Stomach (tissue), 9 donors: ENCODE measurements around the gene POU1F1. TPM values are rescaled to one million over a fixed set of nuclear protein-coding genes. Genes with fewer than 3 reads are reported as not detected.
A peak's percentile ranks its signal among the peaks of the same experiment; 100 is the strongest.

Experiments used
- DNase-seq, 2 donors: peaks; one replicate each; pipeline versions ENCODE4 v3.0.0 to v3.0.0-alpha.2; 2013 to 2019
- H3K27ac ChIP-seq, 5 donors: fragments of 200-600 bp in 4 of 5; sonication (generic) in 4 of 5; one replicate each; pipeline ENCODE4 v1.5.1; 2013 to 2019; ENCODE audit warnings: mild to moderate bottlenecking in 1 of 5, moderate library complexity in 1 of 5
- H3K27me3 ChIP-seq, 3 donors: fragments of 200-600 bp; sonication (generic); one replicate each; pipeline ENCODE4 v1.5.1; 2017 to 2019; ENCODE audit warnings: mixed run types in 1 of 3
- H3K36me3 ChIP-seq, 4 donors: fragments of 200-600 bp; sonication (generic); 1 replicate in 3 of 4; 2 replicates in 1 of 4; pipeline ENCODE4 v1.5.1; 2016 to 2019
- H3K4me1 ChIP-seq, 4 donors: fragments of 200-600 bp; sonication (generic); one replicate each; pipeline ENCODE4 v1.5.1; 2016 to 2019
- H3K4me3 ChIP-seq, 4 donors: fragments of 200-600 bp; sonication (generic) in 3 of 4; one replicate each; pipeline ENCODE4 v1.5.1; 2016 to 2019; ENCODE audit warnings: mild to moderate bottlenecking in 1 of 4
- H3K9me3 ChIP-seq, 4 donors: fragments of 200-600 bp; sonication (generic); one replicate each; pipeline ENCODE4 v1.5.1; 2016 to 2019
- CTCF ChIP-seq, 7 experiments: fragments of 450-650 bp in 4 of 7; fragments of 200-600 bp in 3 of 7; sonication (generic) in 3 of 7; IDR thresholded peaks; one replicate each; pipeline ENCODE4 v1.5.1; 2016 to 2019; ENCODE audit warnings: antibody characterized with exemption in 7 of 7, control low read depth in 2 of 7, mild to moderate bottlenecking in 1 of 7
- EP300 ChIP-seq: sonication (generic); formaldehyde crosslinking; IDR thresholded peaks from one replicate; pipeline ENCODE4 v1.6.1; 2017; ENCODE audit warnings: antibody characterized with exemption
- POLR2A ChIP-seq, 4 donors: fragments of 450-650 bp; IDR thresholded peaks; one replicate each; pipeline ENCODE4 v1.6.1; 2016; ENCODE audit warnings: antibody characterized with exemption in 4 of 4, control low read depth in 2 of 4, mild to moderate bottlenecking in 1 of 4, moderate library complexity in 1 of 4
- POLR2AphosphoS5 ChIP-seq, 3 donors: sonication (generic); formaldehyde crosslinking; IDR thresholded peaks; one replicate each; pipeline ENCODE4 v1.6.1; 2016; ENCODE audit warnings: antibody characterized with exemption in 3 of 3
- WGBS, 5 donors: extraction: QIAGEN DNeasy Blood & Tissue Kit in 3 of 5; methylation state at CpG; one replicate each; pipeline versions ENCODE4 v1.1.5 to v1.1.7; 2013 to 2018; 5-methylcytosine and 5-hydroxymethylcytosine counted together
- intact Hi-C: fragments of 100-400 bp; cut with DNase I; formaldehyde crosslinking; loops from one replicate; pipeline ENCODE4 v1.15.1; 2023; ENCODE audit warnings: low total_unique reads
- polyA plus RNA-seq, 3 donors: library from polyadenylated mRNA; stranded (reverse); fragments of 200-250 nt; gene quantifications; one replicate each; pipeline ENCODE4 v1.2.3, GENCODE V29; 2013
- total RNA-seq, 5 donors: library from RNA; depleted of rRNA; stranded (reverse); fragments of >200 nt; gene quantifications; one replicate each; pipeline versions ENCODE4 v1.1.0 to v1.2.3, GENCODE V29; 2014 to 2016
- donor health status: healthy with polysubstance abuse.
- donor health status: Bipolar disorder and iron deficiency.
- donor health status: healthy.

The POU1F1 gene
- total and polyA plus RNA-seq, 8 donors = not detected

- intact Hi-C loops = no loop called here
- Histone ChIP-seq H3K36me3 (peaks cover 0 to 20% (median 11%) of the 10 kb centered on the region in 4 donors), H3K27me3 (no peaks in the 10 kb centered on the region), H3K4me3 (no peak overlapping the region), H3K27ac (no peak overlapping the region), H3K4me1 (peaks cover 0 to 29% (median 14%) of the 10 kb centered on the region in 4 donors), H3K9me3 (no peaks in the 10 kb centered on the region)
- 80 to 94% (median 86%) methylated on average over 1 of the region's 1 CpG for WGBS, 5 donors
- no peak for DNase-seq
- TF ChIP-seq POLR2AphosphoS5 (IDR thresholded peaks at IDR 0.05) (no peak), EP300 (no peak), CTCF (IDR thresholded peaks at IDR 0.05) (no peak), POLR2A (IDR thresholded peaks at IDR 0.05) (no peak)
Measured at GRCh38 chr3:87236093-87236492, 40.3 kb downstream of the POU1F1 start.

- intact Hi-C loops = no loop called here
- 81 to 100% (median 94%) methylated on average over 1 of the region's 1 CpG for WGBS, 5 donors
- peaks cover 5 to 48% (median 32%) of the 10 kb centered on the region in 4 donors for H3K4me1 ChIP-seq
Measured at GRCh38 chr3:87233805-87234204, 42.6 kb downstream of the POU1F1 start.

GRCh38 chr3:87229113-87229512 lies 47.3 kb downstream of the POU1F1 start:
- WGBS, 5 donors = 65 to 83% (median 71%) methylated on average over 1 of the region's 1 CpG
- peak overlapping the region in 1 of 4 donors; percentile 66 for H3K4me3 ChIP-seq
- H3K27ac ChIP-seq = no peak overlapping the region
- no peaks in the 10 kb centered on the region for H3K36me3 ChIP-seq
- peaks cover 24 to 66% (median 49%) of the 10 kb centered on the region in 4 donors for H3K4me1 ChIP-seq
- no peaks in the 10 kb centered on the region for H3K27me3 ChIP-seq
- no peaks in the 10 kb centered on the region for H3K9me3 ChIP-seq
- no peak for DNase-seq
- intact Hi-C loops = no loop called here
- TF ChIP-seq POLR2A (IDR thresholded peaks at IDR 0.05) (no peak), POLR2AphosphoS5 (IDR thresholded peaks at IDR 0.05) (no peak), EP300 (no peak), CTCF (IDR thresholded peaks at IDR 0.05) (no peak)

More at GRCh38 chr3:87233805-87234204, 42.6 kb downstream of the POU1F1 start:
- Histone ChIP-seq H3K4me3 (no peak overlapping the region), H3K27ac (no peak overlapping the region), H3K27me3 (no peaks in the 10 kb centered on the region), H3K9me3 (no peaks in the 10 kb centered on the region), H3K36me3 (peaks cover 0 to 9% (median 5%) of the 10 kb centered on the region in 4 donors)
- no peak for TF ChIP-seq POLR2AphosphoS5 (IDR thresholded peaks at IDR 0.05)
- TF ChIP-seq CTCF (IDR thresholded peaks at IDR 0.05) = no peak
- TF ChIP-seq POLR2A (IDR thresholded peaks at IDR 0.05) = no peak
- TF ChIP-seq EP300 = no peak
- no peak for DNase-seq

GRCh38 chr3:87228316-87228715 lies 48.1 kb downstream of the POU1F1 start:
- Histone ChIP-seq H3K4me1 (peaks cover 24 to 58% (median 45%) of the 10 kb centered on the region in 4 donors), H3K27me3 (no peaks in the 10 kb centered on the region), H3K36me3 (no peaks in the 10 kb centered on the region), H3K4me3 (peak overlapping the region; percentile 58 to 90 (median 68)), H3K27ac (peak overlapping the region in 2 of 5 donors; percentile 90 to 94), H3K9me3 (no peaks in the 10 kb centered on the region)
- intact Hi-C loops = no loop called here
- no peak for TF ChIP-seq POLR2AphosphoS5 (IDR thresholded peaks at IDR 0.05)
- TF ChIP-seq EP300 = no peak
- no peak for TF ChIP-seq POLR2A (IDR thresholded peaks at IDR 0.05)
- no peak for TF ChIP-seq CTCF (IDR thresholded peaks at IDR 0.05)
- peak in 1 of 2 donors; percentile 15 for DNase-seq
- 12 to 25% (median 20%) methylated on average over 1 of the region's 1 CpG for WGBS, 5 donors
